HepG2 (cell line): ENCODE data around the gene DCST2. TPM values are rescaled to one million over a fixed set of nuclear protein-coding genes. Genes with fewer than 3 reads are reported as not detected.

ENCODE experiments used
- ATF7 ChIP-seq, 2 experiments: fragments of 450-650 bp in 1 of 2; sonication (generic) in 1 of 2; formaldehyde crosslinking in 1 of 2; IDR thresholded peaks; 2 replicates each; pipeline versions ENCODE4 v1.4.0 to v1.6.1; 2016 to 2020; ENCODE audit warnings: antibody characterized with exemption in 1 of 2, mild to moderate bottlenecking in 1 of 2, missing genetic modification reagents in 1 of 2
- HMGA1 ChIP-seq: sonication (generic); formaldehyde crosslinking; conservative IDR thresholded peaks from 2 replicates; pipeline ENCODE4 v1.4.0; 2020; ENCODE audit warnings: missing genetic modification reagents
- MLXIP ChIP-seq: sonication (generic); formaldehyde crosslinking; IDR thresholded peaks from 2 replicates; pipeline ENCODE4 v1.9.0; 2021; ENCODE audit warnings: missing genetic modification reagents, borderline replicate concordance
- MYC ChIP-seq: sonication (generic); formaldehyde crosslinking; IDR thresholded peaks from 2 replicates; pipeline ENCODE4 v1.9.0; 2021; ENCODE audit warnings: missing genetic modification reagents, borderline replicate concordance
- NFAT5 ChIP-seq: sonication (generic); formaldehyde crosslinking; IDR thresholded peaks from 2 replicates; pipeline ENCODE4 v1.4.0; 2020; ENCODE audit warnings: missing genetic modification reagents
- RCOR2 ChIP-seq: IDR thresholded peaks from 2 replicates; pipeline ENCODE4 v1.6.1; 2016; ENCODE audit warnings: missing biosample characterization, missing genetic modification reagents
- SRSF9 ChIP-seq: fragments of 200-400 bp; formaldehyde crosslinking; IDR thresholded peaks from 2 replicates; pipeline ENCODE4 v1.6.1; 2018; ENCODE audit warnings: borderline replicate concordance, mild to moderate bottlenecking, low read depth, low read length; ENCODE audit not compliant: insufficient read depth, poor library complexity, severe bottlenecking
- TMF1 ChIP-seq: sonication (generic); formaldehyde crosslinking; IDR thresholded peaks from 2 replicates; pipeline ENCODE4 v1.8.1; 2022; ENCODE audit warnings: low read depth, missing genetic modification reagents
- ZBTB26 ChIP-seq: IDR thresholded peaks from 2 replicates; pipeline ENCODE4 v1.6.1; 2016; ENCODE audit warnings: missing compliant biosample characterization, missing genetic modification reagents, borderline replicate concordance
- ZBTB4 ChIP-seq: sonication (generic); formaldehyde crosslinking; IDR thresholded peaks from 2 replicates; pipeline ENCODE4 v1.4.0; 2020; ENCODE audit warnings: missing genetic modification reagents, mild to moderate bottlenecking, borderline replicate concordance
- ZC3H13 ChIP-seq: sonication (generic); formaldehyde crosslinking; IDR thresholded peaks from 2 replicates; pipeline ENCODE4 v1.8.1; 2023; ENCODE audit warnings: mild to moderate bottlenecking, missing genetic modification reagents, moderate library complexity
- ZNF180 ChIP-seq: sonication (generic); formaldehyde crosslinking; IDR thresholded peaks from 2 replicates; pipeline ENCODE4 v1.4.0; 2020; ENCODE audit warnings: low read depth, missing genetic modification reagents, borderline replicate concordance
- ZNF441 ChIP-seq: sonication (generic); formaldehyde crosslinking; IDR thresholded peaks from 2 replicates; pipeline ENCODE4 v1.7.0; 2021; ENCODE audit warnings: missing genetic modification reagents, borderline replicate concordance
- ZNF790 ChIP-seq: sonication (generic); formaldehyde crosslinking; IDR thresholded peaks from 2 replicates; pipeline ENCODE4 v1.8.0; 2022; ENCODE audit warnings: missing genetic modification reagents, mild to moderate bottlenecking, borderline replicate concordance
- polyA plus RNA-seq, 8 experiments: library from polyadenylated mRNA; depleted of rRNA in 3 of 8; stranded (reverse) in 7 of 8; unstranded in 1 of 8; fragments of >200 nt; fragmentation: Illumina TruSeq in 4 of 8; extraction: Trizol in 4 of 8; gene quantifications; 2 replicates each; pipeline versions ENCODE4 v1.2.1 to v1.2.3, GENCODE V29; 2011 to 2016; ENCODE audit warnings: low read depth in 4 of 8, missing spikeins in 1 of 8, mixed read lengths in 1 of 8; ENCODE audit not compliant: insufficient read depth in 1 of 8
- total RNA-seq, 5 experiments: library from RNA; depleted of rRNA; stranded (reverse); fragments of >200 nt; fragmentation: Illumina TruSeq; extraction: Trizol; gene quantifications; 2 replicates each; pipeline ENCODE4 v1.2.3, GENCODE V29; 2016; ENCODE audit warnings: low read depth in 1 of 5

DCST2 gene
- total and polyA plus RNA-seq, 2 of the 13 experiments (the other 11 are each of a cell fraction or from before 2014, with no cell fraction given) = 0.74 TPM; not detected in 1

GRCh38 chr1:155050560-155051341, 17.2 kb upstream of the DCST2 start, which contains the start of gene ADAM15 (continued):
- TF ChIP-seq RCOR2 (CRISPR knock-in tag) (no peak), ZBTB4 (peak; percentile 96; the same call in 1 of the 2 replicates), TMF1 (CRISPR knock-in tag) (peak; percentile 26; the same call in 1 of the 2 replicates), SRSF9 (no peak), ATF7 (IDR thresholded peaks at IDR 0.05) (no peak), ATF7 (CRISPR knock-in tag; IDR thresholded peaks at IDR 0.05) (no peak), ZBTB26 (no peak), NFAT5 (CRISPR knock-in tag) (no peak), ZNF790 (CRISPR knock-in tag) (peak; percentile 78; the same call in 1 of the 2 replicates), MLXIP (CRISPR knock-in tag) (no peak), ZNF180 (CRISPR knock-in tag) (no peak), MYC (CRISPR knock-in tag) (peak; percentile 89; the same call in 1 of the 2 replicates), ZC3H13 (CRISPR knock-in tag) (peak; percentile 65; the same call in 1 of the 2 replicates), ZNF441 (CRISPR knock-in tag) (no peak), HMGA1 (CRISPR knock-in tag) (no peak)
